GM23338 (cell line): ENCODE data around the gene RGS6. TPM values are rescaled to one million over a fixed set of nuclear protein-coding genes. Genes with fewer than 3 reads are reported as not detected.
A peak's percentile ranks its signal among the peaks of the same experiment; 100 is the strongest.

ENCODE experiments used
- ATAC-seq: fragments of 200-7000 bp; cut with Tn5 transposase; 3 replicates; pipeline ENCODE4 v1.9.1; 2020
- DNase-seq: peaks from one replicate; pipeline ENCODE4 v3.0.0-alpha.2; 2015; ENCODE audit warnings: low spot score
- H2AFZ ChIP-seq: fragments of 200-600 bp; sonication (generic); 2 replicates; pipeline ENCODE4 v1.8.0; 2016; ENCODE audit warnings: antibody characterized with exemption, mild to moderate bottlenecking, moderate library complexity
- H3F3A ChIP-seq: fragments of 200-600 bp; sonication (generic); replicated peaks from 2 replicates; pipeline ENCODE4 v1.8.0; 2017; ENCODE audit warnings: antibody characterized with exemption, mixed run types, low read depth
- H3K27ac ChIP-seq: fragments of 200-600 bp; sonication (generic); 2 replicates; pipeline ENCODE4 v1.6.1; 2016; ENCODE audit warnings: low read depth
- H3K27me3 ChIP-seq: fragments of 200-600 bp; sonication (generic); 2 replicates; pipeline ENCODE4 v1.8.0; 2016; ENCODE audit warnings: mild to moderate bottlenecking, mixed run types, moderate library complexity; ENCODE audit not compliant: insufficient read depth
- H3K36me3 ChIP-seq: fragments of 200-600 bp; sonication (generic); 2 replicates; pipeline ENCODE4 v1.8.0; 2016; ENCODE audit warnings: mild to moderate bottlenecking; ENCODE audit not compliant: insufficient read depth
- H3K4me1 ChIP-seq: fragments of 200-600 bp; sonication (generic); 2 replicates; pipeline ENCODE4 v1.8.0; 2016; ENCODE audit warnings: mild to moderate bottlenecking, moderate library complexity; ENCODE audit not compliant: insufficient read depth
- H3K4me2 ChIP-seq: fragments of 200-600 bp; sonication (generic); 2 replicates; pipeline ENCODE4 v1.7.1; 2017; ENCODE audit warnings: mixed run types
- H3K4me3 ChIP-seq: fragments of 200-600 bp; sonication (generic); 2 replicates; pipeline ENCODE4 v1.6.1; 2016; ENCODE audit warnings: mixed run types
- H3K79me2 ChIP-seq: fragments of 200-600 bp; sonication (generic); replicated peaks from 2 replicates; pipeline ENCODE4 v1.8.0; 2017; ENCODE audit warnings: mild to moderate bottlenecking; ENCODE audit not compliant: insufficient read depth
- H3K9me2 ChIP-seq: fragments of 200-600 bp; sonication (generic); 2 replicates; pipeline ENCODE4 v1.8.0; 2017; ENCODE audit not compliant: insufficient read depth
- H4K20me1 ChIP-seq: fragments of 200-600 bp; sonication (generic); replicated peaks from 2 replicates; pipeline ENCODE4 v1.8.0; 2017; ENCODE audit warnings: mild to moderate bottlenecking; ENCODE audit not compliant: insufficient read depth
- H3K27ac Mint-ChIP-seq: 2 replicates; pipeline ENCODE4 v1.8.0; 2020; ENCODE audit warnings: inconsistent platforms, mild to moderate bottlenecking, moderate library complexity, mixed read lengths
- H3K27me3 Mint-ChIP-seq: 3 replicates; pipeline ENCODE4 v1.8.0; 2022; ENCODE audit warnings: low read depth, mild to moderate bottlenecking, moderate library complexity, mixed read lengths, inconsistent platforms; ENCODE audit not compliant: insufficient read depth, poor library complexity
- H3K36me3 Mint-ChIP-seq: 3 replicates; pipeline ENCODE4 v1.8.0; 2021; ENCODE audit warnings: low read depth, mild to moderate bottlenecking, inconsistent platforms, moderate library complexity, mixed read lengths
- H3K4me1 Mint-ChIP-seq: 3 replicates; pipeline ENCODE4 v1.8.0; 2020; ENCODE audit warnings: mild to moderate bottlenecking, inconsistent platforms, mixed read lengths
- H3K4me3 Mint-ChIP-seq: 3 replicates; pipeline ENCODE4 v1.8.0; 2021; ENCODE audit warnings: moderate library complexity, mild to moderate bottlenecking, inconsistent platforms, mixed read lengths
- H3K9me3 Mint-ChIP-seq: 3 replicates; pipeline ENCODE4 v1.8.0; 2020; ENCODE audit warnings: moderate library complexity, mild to moderate bottlenecking, inconsistent platforms, mixed read lengths
- CREB1 ChIP-seq: fragments of 250-450 bp; sonication (Bioruptor Pico); IDR thresholded peaks from 2 replicates; pipeline ENCODE4 v1.5.0; 2020; ENCODE audit warnings: low read depth, mild to moderate bottlenecking, moderate library complexity
- CTCF ChIP-seq, 2 experiments: fragments of 200-600 bp in 1 of 2; sonication (generic) in 1 of 2; conservative IDR thresholded peaks; 2 replicates each; pipeline versions ENCODE4 v1.5.1 to v1.6.1; 2016 to 2017; ENCODE audit warnings: antibody characterized with exemption in 2 of 2, low read depth in 2 of 2, mild to moderate bottlenecking in 2 of 2, moderate library complexity in 1 of 2
- EZH2 ChIP-seq: fragments of 200-600 bp; sonication (generic); IDR thresholded peaks from one replicate; pipeline ENCODE4 v1.8.0; 2017; ENCODE audit warnings: antibody characterized with exemption, mild to moderate bottlenecking, low read depth; ENCODE audit not compliant: unreplicated experiment
- EZH2phosphoT487 ChIP-seq: fragments of 200-600 bp; sonication (generic); IDR thresholded peaks from one replicate; pipeline ENCODE4 v1.8.1; 2018; ENCODE audit warnings: antibody characterized with exemption; ENCODE audit not compliant: unreplicated experiment
- JUNB ChIP-seq: IDR thresholded peaks from one replicate; pipeline ENCODE4 v1.6.1; 2016; ENCODE audit warnings: antibody characterized with exemption; ENCODE audit not compliant: unreplicated experiment
- NANOG ChIP-seq: IDR thresholded peaks from 2 replicates; pipeline ENCODE4 v1.6.1; 2016; ENCODE audit warnings: antibody characterized with exemption, borderline replicate concordance
- POLR2AphosphoS5 ChIP-seq: IDR thresholded peaks from 2 replicates; pipeline ENCODE4 v1.6.1; 2016; ENCODE audit warnings: antibody characterized with exemption, low read depth
- STAT1 ChIP-seq: IDR thresholded peaks from one replicate; pipeline ENCODE4 v1.6.1; 2016; ENCODE audit warnings: antibody characterized with exemption; ENCODE audit not compliant: unreplicated experiment
- ZNF114 ChIP-seq: fragments of 250-450 bp; sonication (Bioruptor Pico); IDR thresholded peaks from 2 replicates; pipeline ENCODE4 v1.5.0; 2020; ENCODE audit warnings: mild to moderate bottlenecking, moderate library complexity
- ZNF331 ChIP-seq: fragments of 250-450 bp; sonication (Bioruptor Pico); IDR thresholded peaks from 2 replicates; pipeline ENCODE4 v1.5.0; 2020; ENCODE audit warnings: low read depth, mild to moderate bottlenecking, moderate library complexity
- polyA plus RNA-seq: library from polyadenylated mRNA; unstranded; fragments of >200 nt; fragmentation: Nextera tagmentation; extraction: Ambion mirVana; gene quantifications from 2 replicates; pipeline ENCODE4 v1.2.1, GENCODE V29; 2016
- total RNA-seq: library from RNA; depleted of rRNA; stranded (reverse); fragments of >200 nt; shearing (Covaris generic); gene quantifications from 2 replicates; pipeline ENCODE4 v1.2.3, GENCODE V29; 2014
- TF ChIP-seq, protein P1 (sequence below): IDR thresholded peaks from 2 replicates; pipeline ENCODE4 v1.6.1; 2016; ENCODE audit warnings: antibody characterized with exemption

RGS6 gene
- total and polyA plus RNA-seq, 2 experiments from 2014 or later = 0.66 to 0.83 TPM

DNA sequence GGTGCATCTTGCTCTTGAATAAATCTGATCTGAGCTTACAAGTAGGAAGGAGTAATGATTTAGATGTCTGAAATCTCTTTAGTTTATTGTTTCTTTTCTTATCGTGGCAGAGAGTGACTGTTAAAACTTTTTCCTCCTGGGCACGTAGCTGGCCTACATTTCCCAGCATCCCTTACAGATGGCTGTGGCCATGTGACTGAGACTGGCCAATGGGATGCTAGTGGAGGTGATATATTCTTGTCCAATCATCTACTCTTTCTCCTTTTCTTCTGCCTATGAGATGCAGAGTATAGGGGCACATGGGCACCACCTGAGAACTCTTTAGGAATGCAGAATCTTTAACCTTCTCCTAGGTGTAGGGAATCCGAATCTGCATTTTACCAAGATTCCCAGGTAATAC, 237.3 kb downstream of the RGS6 start:
- Histone ChIP-seq H3F3A (no peaks in the 10 kb centered on the region), H3K27me3 (no peaks in the 10 kb centered on the region), H2AFZ (no peak overlapping the region), H3K9me2 (peaks cover 3% of the 10 kb centered on the region; the same call in 1 of the 2 replicates), H3K79me2 (no peaks in the 10 kb centered on the region), H3K4me2 (no peak overlapping the region), H3K4me3 (no peak overlapping the region), H3K4me1 (peaks cover 5% of the 10 kb centered on the region; the same call in 1 of the 2 replicates), H3K36me3 (no peaks in the 10 kb centered on the region), H3K27ac (no peak overlapping the region), H4K20me1 (no peaks in the 10 kb centered on the region)
- peaks cover 2% of the 10 kb centered on the region for H3K27me3 Mint-ChIP-seq
- peaks cover 10% of the 10 kb centered on the region; the same call in 2 of the 3 replicates for H3K4me1 Mint-ChIP-seq
- DNase-seq (peak; percentile 41), ATAC-seq (peak; percentile 41; the same call in 2 of the 3 replicates)
- no peaks in the 10 kb centered on the region; the same call in 2 of the 3 replicates for H3K36me3 Mint-ChIP-seq
- TF ChIP-seq NANOG (no peak), CTCF (conservative IDR thresholded peaks at IDR 0.05; ENCODE audit: low read depth in 2 of 2) (no peak), EZH2phosphoT487 (no peak), EZH2 (no peak), STAT1 (no peak), CREB1 (CRISPR knock-in tag) (no peak), ZNF114 (CRISPR knock-in tag) (no peak)
- TF ChIP-seq, protein P1, sequence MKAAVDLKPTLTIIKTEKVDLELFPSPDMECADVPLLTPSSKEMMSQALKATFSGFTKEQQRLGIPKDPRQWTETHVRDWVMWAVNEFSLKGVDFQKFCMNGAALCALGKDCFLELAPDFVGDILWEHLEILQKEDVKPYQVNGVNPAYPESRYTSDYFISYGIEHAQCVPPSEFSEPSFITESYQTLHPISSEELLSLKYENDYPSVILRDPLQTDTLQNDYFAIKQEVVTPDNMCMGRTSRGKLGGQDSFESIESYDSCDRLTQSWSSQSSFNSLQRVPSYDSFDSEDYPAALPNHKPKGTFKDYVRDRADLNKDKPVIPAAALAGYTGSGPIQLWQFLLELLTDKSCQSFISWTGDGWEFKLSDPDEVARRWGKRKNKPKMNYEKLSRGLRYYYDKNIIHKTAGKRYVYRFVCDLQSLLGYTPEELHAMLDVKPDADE = no peak
- H3K9me3 Mint-ChIP-seq = peaks cover 9% of the 10 kb centered on the region
- no peak overlapping the region for H3K27ac Mint-ChIP-seq
- H3K4me3 Mint-ChIP-seq = no peak overlapping the region

GRCh38 chr14:72172049-72172448, 239.8 kb downstream of the RGS6 start:
- H4K20me1 ChIP-seq = no peaks in the 10 kb centered on the region
- Mint-ChIP-seq H3K9me3 (peaks cover 5% of the 10 kb centered on the region; the same call in 2 of the 3 replicates), H3K4me1 (peaks cover 10% of the 10 kb centered on the region; the same call in 2 of the 3 replicates), H3K27ac (no peak overlapping the region), H3K36me3 (no peaks in the 10 kb centered on the region; the same call in 2 of the 3 replicates), H3K4me3 (no peak overlapping the region), H3K27me3 (peaks cover 2% of the 10 kb centered on the region)
- no peaks in the 10 kb centered on the region for H3K79me2 ChIP-seq
- no peak overlapping the region for H3K4me3 ChIP-seq
- H3K4me2 ChIP-seq = no peak overlapping the region
- H3K27ac ChIP-seq = no peak overlapping the region
- no peaks in the 10 kb centered on the region for H3F3A ChIP-seq
- 0 out of 2 replicates have a peak overlapping the region, but pooled peaks have one; percentile 34 for H2AFZ ChIP-seq
- no peaks in the 10 kb centered on the region for H3K36me3 ChIP-seq
- H3K9me2 ChIP-seq = peaks cover 7% of the 10 kb centered on the region; the same call in 1 of the 2 replicates
- no peaks in the 10 kb centered on the region for H3K4me1 ChIP-seq
- H3K27me3 ChIP-seq = no peaks in the 10 kb centered on the region
- no peak for DNase-seq
- ATAC-seq = no peak
- no peak for TF ChIP-seq EZH2phosphoT487
- no peak for TF ChIP-seq CTCF (conservative IDR thresholded peaks at IDR 0.05; ENCODE audit: low read depth in 2 of 2)
- TF ChIP-seq ZNF114 (CRISPR knock-in tag) = no peak
- no peak for TF ChIP-seq ZNF331 (CRISPR knock-in tag)
- TF ChIP-seq EZH2 = no peak
- TF ChIP-seq JUNB = no peak
- TF ChIP-seq NANOG = no peak
- TF ChIP-seq, protein P1 = no peak
- TF ChIP-seq POLR2AphosphoS5 = no peak
- TF ChIP-seq STAT1 = no peak
